ENCODE results near the gene GFY.

The GFY gene

GRCh38 chr19:49428547-49429451 lies 3.6 kb downstream of the GFY start:
- no peak for DNase-seq

GRCh38 chr19:49430172-49430677 lies 5.0 kb downstream of the GFY start:
- DNase-seq = no peak

- DNase-seq = no peak
Measured at GRCh38 chr19:49430678-49431329, 5.6 kb downstream of the GFY start.

DNA sequence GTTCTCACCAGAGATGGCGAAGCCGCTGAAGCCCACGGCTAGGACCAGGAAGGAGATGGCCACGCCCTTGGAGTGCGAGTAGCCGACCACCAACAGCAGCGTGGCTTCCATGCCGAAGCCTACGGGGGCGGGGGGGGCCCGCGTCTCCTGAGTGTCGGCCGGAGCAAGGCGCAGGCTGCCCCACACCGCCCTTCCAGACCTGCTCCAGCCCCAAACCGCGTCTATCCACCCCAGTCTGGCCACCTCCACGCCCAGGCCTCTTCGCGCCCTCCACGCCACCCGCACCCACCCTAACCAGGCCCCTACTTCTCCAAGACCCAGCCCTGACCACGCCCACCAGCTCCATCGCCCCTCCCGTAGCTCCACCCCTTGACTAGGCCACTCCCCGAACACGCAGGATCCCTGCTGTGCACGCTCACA lies 6.2 kb downstream of the GFY start:
- no peak for DNase-seq

DNA sequence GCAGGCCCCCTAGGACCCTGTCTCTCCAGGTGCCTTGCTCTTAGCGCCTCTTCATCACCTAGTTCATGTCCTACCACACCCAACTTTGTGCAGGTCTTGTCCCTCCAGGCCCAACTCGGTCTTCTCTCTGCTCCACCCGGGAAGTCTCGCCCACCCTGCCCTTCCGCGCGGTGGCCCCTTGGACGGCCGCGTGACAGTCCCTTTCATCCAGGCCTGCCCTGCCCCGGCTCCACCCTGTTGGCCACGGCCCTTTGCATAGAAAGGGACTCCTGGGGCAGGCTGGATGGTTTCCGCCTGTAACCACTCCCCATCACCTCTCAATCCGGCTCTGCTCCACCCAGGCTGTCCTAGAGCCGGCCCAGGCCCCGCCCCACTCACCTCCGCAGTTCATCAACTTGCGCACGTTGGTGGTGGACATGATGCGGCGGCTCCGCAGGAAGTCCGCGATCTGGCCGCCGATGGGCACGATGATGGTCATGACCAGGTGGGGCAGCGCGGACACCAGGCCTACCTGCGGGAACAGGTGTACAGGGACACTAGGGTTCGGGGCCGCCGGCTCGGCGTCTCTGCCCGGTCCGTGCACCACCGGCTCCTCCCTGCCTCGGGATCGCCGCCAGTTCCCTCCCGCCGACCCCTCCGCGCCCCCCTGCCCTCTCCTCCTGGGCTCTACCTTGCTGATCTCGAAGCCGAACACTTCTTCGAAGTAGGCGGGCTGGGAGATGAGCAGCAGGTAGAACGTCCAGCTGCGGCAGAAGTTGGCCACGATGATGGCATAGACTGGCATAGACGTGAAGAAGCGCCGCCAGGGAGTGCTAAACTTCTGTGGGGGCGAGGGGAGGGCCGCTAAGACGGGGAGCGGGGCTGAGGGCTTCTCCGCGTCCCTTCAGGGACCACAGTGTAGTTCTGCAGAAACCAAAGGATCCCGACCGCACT lies 7.2 kb downstream of the GFY start:
- DNase-seq = no peak

DNA sequence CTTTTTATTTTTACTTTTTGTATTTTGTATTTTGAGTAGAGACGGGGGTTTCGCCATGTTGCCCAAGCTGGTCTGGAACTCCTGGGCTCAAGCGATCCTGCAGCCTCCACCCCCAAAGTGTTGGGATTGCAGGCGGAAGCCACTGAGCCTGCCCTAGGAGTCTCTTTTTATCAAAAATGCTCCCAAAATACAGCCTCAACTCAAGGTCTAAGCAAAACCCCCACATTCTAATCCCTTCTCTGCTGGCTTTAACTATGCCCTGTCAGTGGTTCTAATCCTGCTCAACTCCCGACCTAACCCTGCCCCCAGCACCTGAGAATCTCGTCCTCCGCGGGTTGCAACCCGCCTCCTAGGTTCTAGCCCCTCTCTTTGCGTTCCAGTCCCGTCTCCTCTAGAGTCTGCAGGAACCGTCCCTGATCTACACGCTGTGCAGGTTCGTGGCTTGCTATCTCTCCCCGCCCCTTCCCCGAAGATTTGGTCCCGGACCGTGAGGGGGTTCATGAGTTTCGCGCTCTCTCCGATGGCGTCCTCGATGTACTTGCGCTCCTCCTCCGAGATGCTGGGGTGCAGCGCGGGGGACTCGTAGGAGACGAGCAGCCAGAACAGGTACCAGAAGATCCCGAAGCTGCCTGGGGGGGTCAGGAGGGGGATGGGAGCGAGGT lies 8.2 kb downstream of the GFY start:
- no peak for DNase-seq

- DNase-seq = no peak
Measured at GRCh38 chr19:49434907-49435583, 9.9 kb downstream of the GFY start.

DNA sequence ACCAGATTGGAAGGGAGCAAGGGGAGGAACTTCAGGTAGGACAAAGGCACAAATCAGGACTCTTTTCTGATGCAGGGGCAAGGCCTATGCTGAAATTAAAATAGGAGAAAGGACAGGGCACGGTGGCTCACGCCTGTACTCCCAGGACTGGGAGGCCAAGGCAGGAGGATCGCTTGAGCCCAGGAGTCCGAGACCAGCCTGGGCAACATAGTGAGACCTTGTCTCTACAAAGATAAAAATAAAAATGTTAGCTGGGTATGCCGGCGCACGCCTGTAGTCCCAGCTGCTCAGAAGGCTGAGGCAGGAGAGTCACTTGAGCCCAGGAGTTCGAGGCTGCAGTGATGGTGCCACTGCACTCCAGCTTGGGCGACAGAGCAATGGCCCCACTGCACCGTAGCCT lies 10.5 kb downstream of the GFY start:
- DNase-seq = no peak

GRCh38 chr19:49436381-49437017 lies 11.3 kb downstream of the GFY start:
- no peak for DNase-seq

GRCh38 chr19:49437231-49437630 lies 12.0 kb downstream of the GFY start:
- DNase-seq = no peak

- DNase-seq = no peak
Measured at GRCh38 chr19:49438261-49438660, 13.1 kb downstream of the GFY start.

GRCh38 chr19:49439836-49440235 lies 14.6 kb downstream of the GFY start:
- no peak for DNase-seq

DNA sequence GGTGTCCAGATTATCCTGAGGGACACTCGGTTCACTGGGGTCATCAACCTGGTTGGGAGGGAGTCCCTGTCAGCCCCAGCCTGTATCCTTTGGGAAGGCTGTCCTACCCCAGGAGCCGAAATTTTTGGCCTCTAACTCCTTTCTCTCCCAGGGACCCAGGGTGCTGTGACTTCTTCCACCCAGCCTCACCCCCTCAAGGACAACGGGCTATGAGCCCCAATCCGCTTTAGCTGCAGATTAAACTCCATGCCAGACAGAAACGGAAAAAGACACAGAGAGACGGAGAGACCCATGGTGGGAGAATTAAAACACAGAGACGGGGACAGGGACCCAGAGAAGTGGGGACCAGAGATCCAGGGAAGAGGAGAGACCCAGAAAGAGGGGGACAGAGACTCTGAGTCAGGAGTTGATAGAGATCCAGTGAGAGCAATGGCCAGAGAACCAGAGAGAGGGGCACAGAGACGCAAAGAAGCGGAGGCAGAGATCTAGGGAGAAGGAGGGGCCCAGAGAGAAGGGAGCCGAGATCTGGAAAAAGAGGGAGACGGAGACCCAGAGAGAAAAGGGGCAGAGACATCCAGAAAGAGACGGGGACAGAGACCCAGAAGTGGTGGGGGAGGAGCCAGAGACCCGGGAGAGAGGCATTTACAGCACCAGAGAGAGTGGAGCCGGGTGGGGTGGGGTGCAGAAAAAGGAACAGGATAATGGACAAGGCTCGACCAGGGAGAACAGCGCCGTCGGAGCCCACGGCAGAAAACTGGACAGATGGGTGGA lies 15.4 kb downstream of the GFY start:
- DNase-seq = no peak

GRCh38 chr19:49441210-49441959 lies 16.2 kb downstream of the GFY start, which contains the start of gene SLC17A7:
Gene SLC17A7 (minus strand): TSS chr19:49441527. CDS start chr19:49441379, 148 bp downstream.
- no peak for DNase-seq

DNA sequence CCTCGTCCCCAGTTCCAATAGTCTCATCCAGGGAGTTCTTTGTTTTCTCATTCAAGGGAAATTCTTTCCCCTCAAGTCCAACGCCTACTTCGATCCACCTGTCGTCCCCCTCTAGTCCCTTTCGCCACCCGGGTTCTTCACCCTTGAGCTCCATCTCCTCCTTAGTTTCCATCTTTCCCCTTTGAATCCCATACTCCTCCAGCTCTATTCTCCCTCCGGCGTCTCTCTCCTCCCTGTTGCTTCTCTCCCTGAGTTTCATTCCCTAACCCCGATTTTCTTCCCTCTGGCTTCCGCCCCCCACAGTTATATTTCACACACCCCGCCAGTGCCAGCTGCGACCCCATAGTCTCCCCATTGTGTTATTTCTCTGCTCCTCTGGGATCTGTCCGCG lies 16.8 kb downstream of the GFY start:
- DNase-seq = no peak

GRCh38 chr19:49442354-49442753 lies 17.2 kb downstream of the GFY start:
- DNase-seq = no peak

DNA sequence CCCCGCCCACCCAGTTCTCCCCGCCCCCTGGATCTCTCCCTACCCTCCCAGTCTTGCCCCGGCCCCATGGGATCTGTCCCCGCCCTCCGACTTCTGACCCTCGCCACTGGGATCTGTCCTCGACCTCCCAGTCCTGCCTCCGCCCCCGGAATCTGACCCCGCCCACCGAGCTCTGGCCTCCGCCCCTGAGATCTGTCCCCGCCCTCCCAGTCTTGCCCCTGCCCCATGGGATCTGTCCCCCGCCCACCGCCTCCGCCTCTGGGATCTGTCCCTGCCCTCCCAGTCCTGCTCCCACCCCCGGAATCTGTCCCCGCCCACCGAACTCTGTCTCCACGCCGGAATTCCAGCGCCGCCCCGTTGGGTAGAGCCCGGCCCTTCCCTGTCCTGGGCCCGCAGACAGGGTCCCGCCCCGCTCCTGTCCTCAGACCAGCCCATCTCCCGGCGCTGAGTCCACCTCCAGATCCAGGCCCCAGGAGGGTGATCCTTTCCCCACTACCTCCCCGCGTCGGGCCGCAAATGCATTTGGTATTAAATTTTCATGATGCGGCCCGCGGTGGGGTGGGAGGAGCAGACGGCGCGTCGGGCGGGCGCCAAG lies 17.7 kb downstream of the GFY start:
- no peak for DNase-seq

GRCh38 chr19:49443366-49444099 lies 18.3 kb downstream of the GFY start:
- DNase-seq = peak; percentile 93
